IMR-90 (cell line): Measurements from ENCODE around the gene PPP1R13B. TPM values are rescaled to one million over a fixed set of nuclear protein-coding genes. Genes with fewer than 3 reads are reported as not detected.

Source experiments
- ATAC-seq: fragments of 200-7000 bp; cut with Tn5 transposase; 2 replicates; pipeline ENCODE4 v1.9.1; 2020; ENCODE audit warnings: low read depth, mild to moderate bottlenecking, moderate library complexity
- BruUV-seq: library from RNA; stranded (reverse); fragments of 400-500 nt; replicated peaks from 2 replicates; lab custom pipeline; 2021; lab: Mats Ljungman, UMichigan
- CTCF ChIA-PET: fragments of 300-600 bp; formaldehyde crosslinking; extraction: SDS; loops from one replicate; lab custom pipeline; 2021; ENCODE audit warnings: antibody characterized with exemption; lab: Yijun Ruan, JAX
- POLR2A ChIA-PET: fragments of 300-600 bp; sonication (Branson Sonifier 250); formaldehyde crosslinking; loops from one replicate; lab custom pipeline; 2022; ENCODE audit warnings: antibody characterized with exemption; ENCODE audit not compliant: unreplicated experiment; lab: Charles Lee
- DNase-seq: peaks from one replicate; pipeline ENCODE4 v3.0.0; 2013
- H2AFZ ChIP-seq: replicated peaks from 2 replicates; pipeline ENCODE3; 2013; ENCODE audit warnings: low read length, mild to moderate bottlenecking; ENCODE audit not compliant: poor library complexity
- H2AK5ac ChIP-seq: 2 replicates; pipeline ENCODE4 v1.6.1; 2013; ENCODE audit warnings: low read depth, low read length, inconsistent platforms
- H2AK9ac ChIP-seq: replicated peaks from 2 replicates; pipeline ENCODE3; 2013; ENCODE audit warnings: mild to moderate bottlenecking, low read depth, low read length, moderate library complexity; ENCODE audit not compliant: poor library complexity
- H2BK120ac ChIP-seq: 2 replicates; pipeline ENCODE4 v1.6.1; 2013; ENCODE audit warnings: low read depth, low read length, inconsistent platforms
- H2BK15ac ChIP-seq: 3 replicates; pipeline ENCODE4 v1.6.1; 2013; ENCODE audit warnings: low read depth, low read length, inconsistent platforms
- H2BK20ac ChIP-seq: 2 replicates; pipeline ENCODE4 v1.6.1; 2013; ENCODE audit warnings: low read depth, mild to moderate bottlenecking, inconsistent platforms, low read length, moderate library complexity
- H2BK5ac ChIP-seq: 2 replicates; pipeline ENCODE4 v1.6.1; 2013; ENCODE audit warnings: mild to moderate bottlenecking, low read depth, low read length, inconsistent platforms; ENCODE audit not compliant: poor library complexity, severe bottlenecking
- H3K14ac ChIP-seq: replicated peaks from 2 replicates; pipeline ENCODE4 v1.6.1; 2013; ENCODE audit warnings: low read depth, low read length, inconsistent platforms
- H3K18ac ChIP-seq: 2 replicates; pipeline ENCODE4 v1.6.1; 2013; ENCODE audit warnings: low read depth, low read length, control low read depth
- H3K23ac ChIP-seq: 2 replicates; pipeline ENCODE4 v1.6.1; 2013; ENCODE audit warnings: low read depth, low read length, inconsistent platforms
- H3K27ac ChIP-seq: 2 replicates; pipeline ENCODE4 v1.5.1; 2013; ENCODE audit warnings: mild to moderate bottlenecking, control low read depth, low read length; ENCODE audit not compliant: insufficient read depth
- H3K27me3 ChIP-seq: 2 replicates; pipeline ENCODE4 v1.6.1; 2013; ENCODE audit warnings: low read length; ENCODE audit not compliant: control insufficient read depth, insufficient read depth
- H3K36me3 ChIP-seq: 2 replicates; pipeline ENCODE4 v1.6.1; 2013; ENCODE audit warnings: low read length, mixed read lengths; ENCODE audit not compliant: control insufficient read depth, insufficient read depth
- H3K4ac ChIP-seq: 2 replicates; pipeline ENCODE4 v1.6.1; 2013; ENCODE audit warnings: low read depth, low read length, inconsistent platforms
- H3K4me1 ChIP-seq: 2 replicates; pipeline ENCODE4 v1.6.1; 2013; ENCODE audit warnings: low read length, mixed read lengths; ENCODE audit not compliant: control insufficient read depth, insufficient read depth
- H3K4me2 ChIP-seq: 2 replicates; pipeline ENCODE4 v1.6.1; 2013; ENCODE audit warnings: low read depth, mild to moderate bottlenecking, control low read depth, low read length, moderate library complexity
- H3K4me3 ChIP-seq: 2 replicates; pipeline ENCODE4 v1.5.1; 2013; ENCODE audit warnings: low read depth, mild to moderate bottlenecking, control low read depth, low read length, moderate library complexity; ENCODE audit not compliant: insufficient read depth
- H3K56ac ChIP-seq: 2 replicates; pipeline ENCODE4 v1.6.1; 2013; ENCODE audit warnings: low read length, inconsistent platforms; ENCODE audit not compliant: insufficient read depth; ENCODE audit errors: extremely low read depth
- H3K79me1 ChIP-seq, 2 experiments: 2 replicates each; pipeline ENCODE4 v1.6.1; 2013; ENCODE audit warnings: low read length in 2 of 2, inconsistent platforms in 1 of 2, low read depth in 1 of 2
- H3K9ac ChIP-seq: 2 replicates; pipeline ENCODE4 v1.6.1; 2013; ENCODE audit warnings: low read depth, low read length, control low read depth
- H3K9me1 ChIP-seq: 2 replicates; pipeline ENCODE4 v1.6.1; 2013; ENCODE audit warnings: low read length, inconsistent platforms; ENCODE audit not compliant: insufficient read depth
- H3K9me3 ChIP-seq: 2 replicates; pipeline ENCODE4 v1.6.1; 2013; ENCODE audit warnings: low read length; ENCODE audit not compliant: control insufficient read depth, insufficient read depth
- H4K20me1 ChIP-seq: 2 replicates; pipeline ENCODE4 v1.6.1; 2013; ENCODE audit warnings: low read length, inconsistent platforms; ENCODE audit not compliant: insufficient read depth
- H4K5ac ChIP-seq: 2 replicates; pipeline ENCODE4 v1.6.1; 2013; ENCODE audit warnings: mild to moderate bottlenecking, low read depth, low read length, control low read depth
- H4K8ac ChIP-seq, 2 experiments: 2 replicates each; pipeline ENCODE4 v1.6.1; 2013; ENCODE audit warnings: low read depth in 2 of 2, low read length in 2 of 2, control low read depth in 1 of 2, inconsistent platforms in 1 of 2
- H4K91ac ChIP-seq: 2 replicates; pipeline ENCODE4 v1.6.1; 2013; ENCODE audit warnings: low read depth, low read length, inconsistent platforms; ENCODE audit not compliant: insufficient read depth
- BHLHE40 ChIP-seq: fragments of 150-350 bp; IDR thresholded peaks from 2 replicates; pipeline ENCODE4 v1.6.1; 2016; ENCODE audit warnings: mild to moderate bottlenecking, low read depth, low read length
- CEBPB ChIP-seq: IDR thresholded peaks from 2 replicates; pipeline ENCODE4 v1.6.1; 2012; ENCODE audit warnings: low read depth, low read length, improper control_type of control experiment
- CHD1 ChIP-seq: IDR thresholded peaks from 2 replicates; pipeline ENCODE4 v1.6.1; 2012; ENCODE audit warnings: low read depth, low read length, improper control_type of control experiment
- ELK1 ChIP-seq: fragments of 150-350 bp; IDR thresholded peaks from 2 replicates; pipeline ENCODE4 v1.6.1; 2016; ENCODE audit warnings: low read depth, mild to moderate bottlenecking, low read length, moderate library complexity, borderline replicate concordance
- FOS ChIP-seq: fragments of 150-350 bp; IDR thresholded peaks from 2 replicates; pipeline ENCODE4 v1.6.1; 2016; ENCODE audit warnings: low read depth, low read length
- MAFK ChIP-seq: IDR thresholded peaks from 2 replicates; pipeline ENCODE4 v1.6.1; 2012; ENCODE audit warnings: low read depth, low read length, improper control_type of control experiment
- MAZ ChIP-seq: IDR thresholded peaks from 2 replicates; pipeline ENCODE4 v1.6.1; 2012; ENCODE audit warnings: low read depth, mild to moderate bottlenecking, low read length, improper control_type of control experiment, moderate library complexity, borderline replicate concordance
- MXI1 ChIP-seq: IDR thresholded peaks from 2 replicates; pipeline ENCODE4 v1.6.1; 2012; ENCODE audit warnings: low read depth, mild to moderate bottlenecking, low read length, moderate library complexity, borderline replicate concordance
- NFE2L2 ChIP-seq: fragments of 150-350 bp; IDR thresholded peaks from 2 replicates; pipeline ENCODE4 v1.6.1; 2016; ENCODE audit warnings: low read depth, mild to moderate bottlenecking, low read length
- POLR2A ChIP-seq: IDR thresholded peaks from 2 replicates; pipeline ENCODE4 v1.6.1; 2012; ENCODE audit warnings: mild to moderate bottlenecking, low read depth, low read length
- RAD21 ChIP-seq: IDR thresholded peaks from 2 replicates; pipeline ENCODE4 v1.6.1; 2012; ENCODE audit warnings: low read length, improper control_type of control experiment
- RCOR1 ChIP-seq: IDR thresholded peaks from 2 replicates; pipeline ENCODE4 v1.6.1; 2012; ENCODE audit warnings: mild to moderate bottlenecking, low read length, improper control_type of control experiment; ENCODE audit not compliant: insufficient replicate concordance
- RFX5 ChIP-seq: IDR thresholded peaks from 2 replicates; pipeline ENCODE4 v1.8.0; 2012; ENCODE audit warnings: low read depth, mild to moderate bottlenecking, low read length, moderate library complexity
- SMC3 ChIP-seq: fragments of 150-350 bp; IDR thresholded peaks from 2 replicates; pipeline ENCODE4 v1.6.1; 2016; ENCODE audit warnings: low read depth, mild to moderate bottlenecking, antibody characterized with exemption, low read length, moderate library complexity
- WGBS, 2 experiments: methylation state at CpG; one replicate each; pipeline versions ENCODE4 v1.1.5 to v1.1.7; 2013; ENCODE audit warnings: missing lambda C conversion rate in 2 of 2; ENCODE audit not compliant: insufficient read length in 1 of 2; ENCODE audit errors: extremely low coverage in 2 of 2; 5-methylcytosine and 5-hydroxymethylcytosine counted together
- dilution Hi-C: fragments of 300-500 bp; cut with HindIII; formaldehyde crosslinking; loops from one replicate; pipeline ENCODE4 v1.14.3; 2018; ENCODE audit warnings: low sequenced_read_pairs; ENCODE audit not compliant: unreplicated experiment
- in situ Hi-C: fragments of 300-500 bp; cut with MboI; formaldehyde crosslinking; loops from 3 replicates; pipeline ENCODE4 v1.14.3; 2019; ENCODE audit warnings: low sequenced_read_pairs, inconsistent platforms, mixed read lengths
- intact Hi-C: fragments of 100-400 bp; cut with micrococcal nuclease; formaldehyde crosslinking; loops from 2 replicates; pipeline ENCODE4 v1.10.0; 2022
- polyA plus RNA-seq, 3 experiments: library from polyadenylated mRNA; depleted of rRNA; stranded (reverse); fragments of >200 nt; gene quantifications; 2 replicates each; pipeline ENCODE4 v1.2.3, GENCODE V29; 2012; ENCODE audit warnings: low replicate concordance in 1 of 3
- total RNA-seq: library from RNA; depleted of rRNA; stranded (reverse); fragments of >200 nt; gene quantifications from 2 replicates; pipeline ENCODE4 v1.2.3, GENCODE V29; 2012
- TF ChIP-seq, protein P1 (sequence below): conservative IDR thresholded peaks from 2 replicates; pipeline ENCODE4 v1.5.1; 2012; ENCODE audit warnings: mild to moderate bottlenecking, low read depth, low read length, improper control_type of control experiment
- TF ChIP-seq, protein P2 (sequence below): fragments of 150-350 bp; IDR thresholded peaks from 2 replicates; pipeline ENCODE4 v1.6.1; 2017; ENCODE audit warnings: mild to moderate bottlenecking, antibody characterized with exemption, low read length, low read depth

The PPP1R13B gene
- total and polyA plus RNA-seq, 2 of the 4 experiments (the other 2 are of a cell fraction), result 1.6 to 2.8 TPM

DNA sequence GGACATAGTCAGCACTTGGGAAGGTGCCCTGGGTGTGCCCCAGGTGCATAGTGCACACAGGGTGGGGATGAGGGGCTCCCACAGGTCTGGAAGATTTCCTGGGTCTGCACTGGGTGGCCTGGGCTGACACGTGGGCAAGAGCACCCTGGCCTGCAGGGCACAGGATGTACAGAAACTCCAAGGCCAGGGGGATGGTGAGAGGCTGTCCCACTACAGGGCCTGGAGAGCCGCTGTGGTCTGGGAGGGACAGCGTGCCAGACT lies 35.8 kb upstream of the PPP1R13B start:
- TF ChIP-seq RCOR1 (no peak), POLR2A (no peak), MAFK (no peak), CEBPB (no peak), BHLHE40 (no peak), RFX5 (no peak), RAD21 (no peak), MXI1 (no peak), NFE2L2 (no peak), ELK1 (no peak), MAZ (no peak), SMC3 (no peak), CHD1 (no peak), FOS (no peak)
- TF ChIP-seq, protein P1, sequence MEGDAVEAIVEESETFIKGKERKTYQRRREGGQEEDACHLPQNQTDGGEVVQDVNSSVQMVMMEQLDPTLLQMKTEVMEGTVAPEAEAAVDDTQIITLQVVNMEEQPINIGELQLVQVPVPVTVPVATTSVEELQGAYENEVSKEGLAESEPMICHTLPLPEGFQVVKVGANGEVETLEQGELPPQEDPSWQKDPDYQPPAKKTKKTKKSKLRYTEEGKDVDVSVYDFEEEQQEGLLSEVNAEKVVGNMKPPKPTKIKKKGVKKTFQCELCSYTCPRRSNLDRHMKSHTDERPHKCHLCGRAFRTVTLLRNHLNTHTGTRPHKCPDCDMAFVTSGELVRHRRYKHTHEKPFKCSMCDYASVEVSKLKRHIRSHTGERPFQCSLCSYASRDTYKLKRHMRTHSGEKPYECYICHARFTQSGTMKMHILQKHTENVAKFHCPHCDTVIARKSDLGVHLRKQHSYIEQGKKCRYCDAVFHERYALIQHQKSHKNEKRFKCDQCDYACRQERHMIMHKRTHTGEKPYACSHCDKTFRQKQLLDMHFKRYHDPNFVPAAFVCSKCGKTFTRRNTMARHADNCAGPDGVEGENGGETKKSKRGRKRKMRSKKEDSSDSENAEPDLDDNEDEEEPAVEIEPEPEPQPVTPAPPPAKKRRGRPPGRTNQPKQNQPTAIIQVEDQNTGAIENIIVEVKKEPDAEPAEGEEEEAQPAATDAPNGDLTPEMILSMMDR, result no peak
- TF ChIP-seq, protein P2, sequence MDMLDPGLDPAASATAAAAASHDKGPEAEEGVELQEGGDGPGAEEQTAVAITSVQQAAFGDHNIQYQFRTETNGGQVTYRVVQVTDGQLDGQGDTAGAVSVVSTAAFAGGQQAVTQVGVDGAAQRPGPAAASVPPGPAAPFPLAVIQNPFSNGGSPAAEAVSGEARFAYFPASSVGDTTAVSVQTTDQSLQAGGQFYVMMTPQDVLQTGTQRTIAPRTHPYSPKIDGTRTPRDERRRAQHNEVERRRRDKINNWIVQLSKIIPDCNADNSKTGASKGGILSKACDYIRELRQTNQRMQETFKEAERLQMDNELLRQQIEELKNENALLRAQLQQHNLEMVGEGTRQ, result no peak
- no peaks in the 10 kb centered on the region for H3K9me1 ChIP-seq
- no peaks in the 10 kb centered on the region for H3K9me3 ChIP-seq
- H3K27me3 ChIP-seq, result peaks cover 24% of the 10 kb centered on the region; the same call in 1 of the 2 replicates
- H4K20me1 ChIP-seq, result no peaks in the 10 kb centered on the region
- H3K23ac ChIP-seq, result no peak overlapping the region
- no peak overlapping the region for H2BK120ac ChIP-seq
- H3K4me3 ChIP-seq, result no peak overlapping the region
- BruUV-seq, result no TSS peak
- H2BK20ac ChIP-seq, result no peak overlapping the region
- no peak for ATAC-seq
- no peak overlapping the region for H4K5ac ChIP-seq
- no peak overlapping the region for H3K9ac ChIP-seq
- in situ Hi-C loops, result no loop called here
- dilution Hi-C loops, result no loop called here
- no peak overlapping the region for H3K27ac ChIP-seq
- no CpG with 5 or more reads among the region's 3 CpGs for WGBS, 2 experiments
- POLR2A ChIA-PET, result no interaction called here
- no peak overlapping the region for H3K4ac ChIP-seq
- H3K36me3 ChIP-seq, result no peaks in the 10 kb centered on the region
- no peak overlapping the region for H3K4me2 ChIP-seq
- no peak overlapping the region for H4K8ac ChIP-seq
- no peak overlapping the region for H2BK5ac ChIP-seq
- no peak overlapping the region for H4K91ac ChIP-seq
- H2AFZ ChIP-seq, result no peak overlapping the region
- H3K18ac ChIP-seq, result no peak overlapping the region
- H3K56ac ChIP-seq, result no peak overlapping the region
- no peak overlapping the region for H2BK15ac ChIP-seq
- H2AK5ac ChIP-seq, result no peak overlapping the region
- peaks cover 3% of the 10 kb centered on the region; the same call in 1 of the 2 replicates for H3K4me1 ChIP-seq
- no peak overlapping the region for H2AK9ac ChIP-seq
- intact Hi-C loops, result no loop called here
- no peak overlapping the region for H3K14ac ChIP-seq
- no peak for DNase-seq
- H3K79me1 ChIP-seq, result no peaks in the 10 kb centered on the region
- CTCF ChIA-PET, result no interaction called here
